K562 (cell line): Measurements from ENCODE around the gene GGTLC2. TPM values are rescaled to one million over a fixed set of nuclear protein-coding genes. Genes with fewer than 3 reads are reported as not detected.

ENCODE experiments used
- CREB5 ChIP-seq: fragments of 250-450 bp; sonication (Bioruptor Pico); IDR thresholded peaks from 2 replicates; pipeline ENCODE4 v1.5.0; 2020; ENCODE audit warnings: mild to moderate bottlenecking
- ETS2 ChIP-seq: IDR thresholded peaks from 2 replicates; pipeline ENCODE4 v1.6.1; 2016; ENCODE audit warnings: borderline replicate concordance, missing genetic modification characterization, mild to moderate bottlenecking, moderate library complexity, missing compliant biosample characterization; ENCODE audit not compliant: poor library complexity, severe bottlenecking
- MLX ChIP-seq, 2 experiments: fragments of 450-650 bp in 1 of 2; sonication (generic) in 1 of 2; formaldehyde crosslinking; conservative IDR thresholded peaks; 2 replicates each; pipeline versions ENCODE4 v1.4.0 to v1.8.1; 2020 to 2022; ENCODE audit warnings: mild to moderate bottlenecking in 1 of 2, missing genetic modification reagents in 1 of 2
- OTX1 ChIP-seq: fragments of 450-650 bp; formaldehyde crosslinking; IDR thresholded peaks from 2 replicates; pipeline ENCODE4 v1.4.0; 2022; ENCODE audit warnings: mild to moderate bottlenecking
- RREB1 ChIP-seq: fragments of 250-450 bp; sonication (Bioruptor Pico); IDR thresholded peaks from 2 replicates; pipeline ENCODE4 v1.4.0; 2020
- ZNF277 ChIP-seq: fragments of 250-450 bp; sonication (Bioruptor Pico); IDR thresholded peaks from 2 replicates; pipeline ENCODE4 v1.8.0; 2022; ENCODE audit warnings: inconsistent platforms, mild to moderate bottlenecking, moderate library complexity, borderline replicate concordance
- ZNF444 ChIP-seq: fragments of 250-450 bp; sonication (Bioruptor Pico); IDR thresholded peaks from 2 replicates; pipeline ENCODE4 v1.4.0; 2020; ENCODE audit warnings: mild to moderate bottlenecking, moderate library complexity
- ZNF445 ChIP-seq: fragments of 250-450 bp; sonication (Bioruptor Pico); IDR thresholded peaks from 2 replicates; pipeline ENCODE4 v1.4.0; 2020; ENCODE audit warnings: low read depth, mild to moderate bottlenecking, moderate library complexity
- polyA plus RNA-seq, 8 experiments: library from polyadenylated mRNA; depleted of rRNA in 4 of 8; stranded (reverse) in 5 of 8; unstranded in 3 of 8; fragments of >200 nt; fragmentation: Nextera tagmentation in 2 of 8; fragmentation: Illumina TruSeq in 1 of 8; extraction: Ambion mirVana in 2 of 8; extraction: Trizol in 1 of 8; gene quantifications; 2 replicates each; pipeline versions ENCODE4 v1.2.1 to v1.2.3, GENCODE V29; 2011 to 2014; ENCODE audit warnings: inconsistent platforms in 1 of 8, missing spikeins in 1 of 8
- total RNA-seq, 7 experiments: library from RNA; depleted of rRNA in 6 of 7; stranded (reverse); fragments of >200 nt in 6 of 7; fragmentation: Illumina TruSeq in 2 of 7; extraction: Trizol in 2 of 7; gene quantifications; 2 replicates each; pipeline versions ENCODE4 v1.2.1 to v1.2.3, GENCODE V29; 2011 to 2021; ENCODE audit warnings: low replicate concordance in 1 of 7

Gene GGTLC2
- total and polyA plus RNA-seq, 9 of the 15 experiments (the other 6 are each of a cell fraction or from before 2014, with no cell fraction given), result not detected

- TF ChIP-seq RREB1 (CRISPR knock-in tag), result 0 out of 2 replicates have a peak, but pooled peaks have one; percentile 12
- TF ChIP-seq ZNF277, result 0 out of 2 replicates have a peak, but pooled peaks have one; percentile 32
- TF ChIP-seq MLX (CRISPR knock-in tag; conservative IDR thresholded peaks at IDR 0.05), result 0 out of 4 replicates have a peak, but pooled peaks of 1 of the 2 experiments have one; percentile 69
- TF ChIP-seq ETS2 (tag), result peak; percentile 31
- TF ChIP-seq ZNF445 (CRISPR knock-in tag), result 0 out of 2 replicates have a peak, but pooled peaks have one; percentile 66
- peak; percentile 72; the same call in 1 of the 2 replicates for TF ChIP-seq OTX1
- 0 out of 2 replicates have a peak, but pooled peaks have one; percentile 8 for TF ChIP-seq CREB5
- 0 out of 2 replicates have a peak, but pooled peaks have one; percentile 16 for TF ChIP-seq ZNF444 (CRISPR knock-in tag)
These were observed 4.6 kb downstream of the GGTLC2 start (continued) for GRCh38 chr22:22648863-22649536.
